GM21717 (cell line): ENCODE data around the gene TBC1D17.
A peak's percentile ranks its signal among the peaks of the same experiment; 100 is the strongest.

ENCODE experiments used
- ATAC-seq: cut with Tn5 transposase; IDR thresholded peaks from one replicate; pipeline ENCODE4 v1.9.1; 2021; ENCODE audit warnings: mild to moderate bottlenecking, moderate library complexity; ENCODE audit not compliant: unreplicated experiment

The TBC1D17 gene

DNA sequence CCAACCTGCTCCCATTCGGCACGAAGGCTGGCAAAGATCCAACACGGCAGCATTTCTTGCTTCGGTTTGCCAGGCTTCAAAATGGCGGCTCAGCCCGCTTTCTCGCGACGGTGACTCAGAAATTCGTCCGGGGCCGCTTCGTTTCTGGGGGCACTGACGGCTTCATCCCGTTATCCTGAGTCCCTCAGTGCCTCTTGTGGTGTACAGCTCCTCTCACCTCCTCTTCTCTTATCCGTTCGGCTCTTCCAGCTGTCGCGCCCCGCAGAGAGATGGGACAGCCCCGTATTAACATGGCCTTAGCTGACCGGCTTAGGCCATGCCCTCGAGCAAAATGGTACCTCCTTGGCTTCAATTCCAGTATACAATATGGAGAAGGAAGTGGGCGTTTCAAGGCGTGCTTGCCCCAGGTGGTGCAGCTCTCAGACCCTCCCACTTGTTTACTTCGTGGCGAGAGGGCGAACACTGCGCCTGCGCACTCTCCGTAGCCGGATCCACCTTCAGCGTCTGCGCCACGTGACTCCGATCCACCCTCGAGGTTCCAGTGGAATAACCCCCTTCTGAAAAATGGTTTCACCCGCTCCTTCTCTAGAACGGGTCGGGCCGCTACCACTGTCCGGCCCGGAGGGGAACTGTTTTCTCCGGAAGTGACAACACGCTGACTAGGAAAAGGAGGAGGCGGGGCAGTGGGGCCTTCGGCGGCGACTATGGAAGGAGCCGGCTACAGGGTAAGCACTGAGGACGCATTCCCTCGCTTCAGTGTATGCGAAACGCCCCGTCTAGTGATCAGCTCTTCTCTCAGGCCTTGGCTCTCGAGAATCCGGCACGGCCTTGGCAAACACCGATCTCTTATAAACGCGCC lies at the start of gene TBC1D17, which contains the start of gene AKT1S1:
Gene TBC1D17, plus strand, starts transcription at position 683 of the 859 bp plus-strand sequence. Its CDS starts 22 bp downstream, at position 705.
Gene AKT1S1, minus strand, starts transcription at position 336 of the 859 bp plus-strand sequence. CDS start 4,060 bp downstream, outside the sequence.
- ATAC-seq, result peak; percentile 49

GRCh38 chr19:49829200-49829599 lies 48.3 kb upstream of the TBC1D17 start:
- ATAC-seq, result no peak

GRCh38 chr19:49829721-49830120 lies 47.8 kb upstream of the TBC1D17 start:
- no peak for ATAC-seq

DNA sequence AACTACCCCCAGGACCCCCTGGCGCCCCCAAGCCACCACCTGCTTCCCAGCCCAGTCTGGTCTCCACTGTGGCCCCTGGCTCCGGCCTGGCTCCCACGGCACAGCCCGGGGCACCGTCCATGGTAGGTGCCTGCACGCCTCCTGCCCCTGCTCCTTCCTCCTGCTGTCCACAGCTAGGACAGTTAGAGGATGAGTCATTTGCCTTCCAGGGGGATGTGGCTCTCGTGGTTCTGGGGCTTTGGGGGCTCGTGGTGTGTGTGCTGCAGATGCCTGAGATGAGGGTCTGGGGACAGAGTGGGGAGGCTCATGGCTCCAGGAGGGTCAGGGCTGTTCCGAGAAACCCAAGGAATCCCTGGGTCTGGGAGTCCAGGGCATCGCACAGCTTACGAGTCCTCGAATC lies 46.7 kb upstream of the TBC1D17 start:
- ATAC-seq, result no peak

- no peak for ATAC-seq
Observed at GRCh38 chr19:49831592-49831991, 45.9 kb upstream of the TBC1D17 start.

- no peak for ATAC-seq
Observed at GRCh38 chr19:49832556-49832955, 44.9 kb upstream of the TBC1D17 start.

- no peak for ATAC-seq
Observed at GRCh38 chr19:49833599-49833998, 43.9 kb upstream of the TBC1D17 start.

DNA sequence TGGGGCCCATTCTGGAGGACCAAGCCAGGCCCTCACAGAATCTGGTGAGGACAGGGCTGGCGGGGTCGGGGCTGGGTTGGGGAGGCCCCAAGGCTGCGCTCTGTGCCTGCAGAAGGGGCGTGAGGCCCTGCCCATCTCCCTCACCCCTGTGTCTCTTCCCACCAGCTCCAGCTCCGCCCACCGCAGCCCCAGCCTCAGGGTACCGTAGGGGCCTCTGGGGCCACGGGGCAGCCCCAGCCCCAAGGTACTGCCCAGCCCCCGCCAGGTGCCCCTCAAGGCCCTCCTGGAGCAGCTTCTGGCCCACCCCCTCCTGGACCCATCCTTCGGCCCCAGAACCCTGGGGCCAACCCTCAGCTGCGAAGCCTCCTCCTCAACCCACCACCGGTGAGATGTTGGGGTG lies 41.9 kb upstream of the TBC1D17 start:
- ATAC-seq, result no peak

- ATAC-seq, result no peak
Observed at GRCh38 chr19:49836176-49837008, 41.1 kb upstream of the TBC1D17 start.

GRCh38 chr19:49837009-49837310 lies 40.5 kb upstream of the TBC1D17 start:
- ATAC-seq, result no peak

- no peak for ATAC-seq
Observed at GRCh38 chr19:49837425-49837824, 40.1 kb upstream of the TBC1D17 start.

DNA sequence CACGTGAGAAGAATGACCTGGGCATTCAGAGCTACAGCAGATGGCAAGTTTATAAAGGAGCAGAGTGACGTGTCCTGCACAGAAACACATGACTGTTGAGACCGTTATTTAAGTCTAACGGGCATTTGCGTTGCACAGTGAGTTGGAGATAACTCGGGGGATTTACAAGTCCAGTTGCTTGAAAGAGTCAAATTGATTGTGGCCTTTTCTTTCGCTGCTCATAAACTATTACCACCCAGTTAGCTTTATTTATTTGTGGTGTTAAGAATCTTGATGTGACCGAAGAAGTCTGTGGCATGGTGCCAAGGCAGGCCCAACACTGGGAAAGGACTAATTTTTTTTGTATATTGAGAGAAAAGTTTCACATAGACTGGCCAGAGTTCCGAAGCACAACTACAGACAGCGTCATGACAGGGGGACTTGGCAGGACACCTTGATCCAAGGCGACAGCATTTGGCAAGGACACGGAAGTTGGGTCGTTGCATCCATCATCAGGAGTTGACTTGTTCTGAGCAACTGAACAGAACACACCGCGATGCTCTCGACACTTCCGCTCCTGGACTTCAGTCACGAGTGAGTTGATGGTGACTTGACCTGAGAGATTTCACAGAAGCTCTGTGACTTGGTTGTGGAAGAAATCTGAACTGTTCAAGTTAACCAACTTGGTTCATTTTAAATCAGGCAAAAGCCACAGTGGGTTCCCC lies 38.5 kb upstream of the TBC1D17 start:
- ATAC-seq, result no peak

GRCh38 chr19:49839713-49840112 lies 37.8 kb upstream of the TBC1D17 start:
- ATAC-seq, result no peak

- ATAC-seq, result no peak
Observed at GRCh38 chr19:49840321-49840720, 37.2 kb upstream of the TBC1D17 start.

GRCh38 chr19:49840736-49841249 lies 36.7 kb upstream of the TBC1D17 start:
- ATAC-seq, result no peak

GRCh38 chr19:49843265-49843664 lies 34.2 kb upstream of the TBC1D17 start:
- ATAC-seq, result no peak

DNA sequence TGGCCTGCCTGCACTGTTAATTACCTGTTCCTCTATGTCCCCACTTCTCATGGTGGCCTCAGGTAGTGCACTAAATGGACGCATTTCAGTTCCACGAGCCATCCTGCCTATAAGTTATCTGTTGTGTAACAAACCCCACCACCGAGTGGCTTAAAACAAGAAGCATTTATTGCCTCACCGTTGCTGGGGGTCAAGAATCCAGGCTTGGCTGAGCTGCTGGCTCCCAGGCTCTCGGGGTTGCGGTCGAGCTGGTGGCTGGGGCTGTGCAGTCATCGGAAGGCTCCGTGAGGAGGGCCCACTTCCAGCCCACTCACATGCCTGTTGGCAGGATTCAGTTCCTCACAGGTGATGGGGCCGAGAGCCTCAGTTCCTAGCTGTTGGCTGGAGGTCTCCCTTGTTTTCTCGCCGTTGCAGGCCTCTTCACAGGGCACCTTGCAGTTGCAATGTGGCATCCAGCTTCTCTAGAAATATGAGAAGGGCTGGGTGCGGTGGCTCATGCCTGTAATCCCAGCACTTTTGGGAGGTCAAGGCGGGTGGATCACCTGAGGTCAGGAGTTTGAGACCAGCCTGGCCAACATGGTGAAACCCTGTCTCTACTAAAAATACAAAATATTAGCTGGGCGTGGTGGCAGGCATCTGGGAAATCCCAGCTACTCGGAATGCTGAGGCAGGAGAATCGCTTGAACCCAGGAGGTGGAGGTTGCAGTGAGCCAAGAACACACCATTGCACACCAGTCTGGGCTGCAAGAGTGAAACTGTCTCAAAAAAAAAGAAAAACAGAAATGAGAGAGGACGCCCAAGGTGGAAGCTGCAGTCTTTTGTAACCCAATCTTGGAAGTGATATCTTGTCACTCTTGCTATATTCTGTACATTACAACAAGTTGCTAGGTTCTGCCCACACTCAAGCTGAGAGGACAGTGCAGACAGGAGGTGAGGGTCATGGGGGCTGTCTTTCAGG lies 33.1 kb upstream of the TBC1D17 start:
- ATAC-seq, result no peak

DNA sequence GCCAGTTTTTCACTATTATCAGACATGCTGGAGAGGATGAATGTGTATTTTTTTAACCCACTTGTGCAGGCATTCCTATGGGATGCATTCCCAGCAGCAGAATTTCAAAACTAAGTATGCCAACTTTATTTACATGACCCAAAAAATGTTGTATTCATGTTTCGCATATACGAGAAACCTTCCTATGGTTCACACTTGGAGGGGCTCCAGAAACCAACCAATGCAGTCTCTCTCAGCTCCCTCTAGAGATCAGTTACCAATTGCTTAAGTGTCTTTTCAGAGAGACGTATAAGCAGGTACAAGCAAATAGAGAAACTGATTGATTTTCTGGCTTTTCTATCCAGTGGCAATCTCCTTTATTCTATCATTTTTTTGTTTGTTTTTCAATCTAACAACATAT lies 32.1 kb upstream of the TBC1D17 start:
- ATAC-seq, result no peak

DNA sequence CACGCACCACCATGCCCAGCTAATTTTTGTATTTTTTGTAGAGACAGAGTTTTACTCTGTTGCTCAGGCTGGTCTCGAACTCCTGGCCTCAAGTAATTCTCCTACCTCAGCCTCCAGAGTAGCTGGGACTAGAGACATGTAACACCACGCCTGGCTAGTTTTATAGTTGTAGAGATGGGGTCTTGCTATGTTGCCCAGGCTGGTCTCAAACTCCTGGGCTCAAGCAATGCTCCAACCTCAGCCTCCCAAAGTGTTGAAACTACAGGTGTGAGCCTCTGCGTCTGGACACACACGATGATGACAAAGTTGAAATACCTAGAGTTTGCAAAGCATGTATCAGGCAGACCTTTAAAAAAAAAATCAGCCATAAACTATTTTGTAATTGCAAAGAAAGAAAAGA lies 31.1 kb upstream of the TBC1D17 start:
- no peak for ATAC-seq
